ENCODE data around the gene FIBIN. TPM values are rescaled to one million over a fixed set of nuclear protein-coding genes. Genes with fewer than 3 reads are reported as not detected.

The FIBIN gene
- total RNA-seq, 1 donor: 25.9 TPM

DNA sequence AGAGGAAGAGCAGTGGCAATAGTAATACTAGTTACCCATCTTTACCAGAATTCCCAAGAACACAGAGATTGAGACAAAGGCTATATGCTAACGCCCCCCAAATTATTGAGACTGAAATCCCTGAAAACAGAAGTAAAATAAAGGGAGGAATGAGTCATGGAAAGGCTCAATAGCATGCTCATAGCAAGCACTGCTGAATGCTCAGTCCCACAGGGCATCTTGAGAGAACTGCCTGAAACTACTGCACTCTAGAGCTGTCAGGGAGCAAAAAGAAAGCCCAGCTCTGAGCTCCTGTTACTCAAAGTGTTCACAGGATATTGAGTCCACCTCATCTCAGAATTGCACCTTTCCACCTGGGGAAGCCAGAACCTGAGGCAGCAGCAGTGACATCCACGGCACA, 44.1 kb upstream of the FIBIN start:
- no peak overlapping the region for H3K4me3 ChIP-seq (ENCODE audit: low read depth, low read length)
- peak; percentile 32 for DNase-seq (ENCODE audit: low read depth)
- TF ChIP-seq, protein P1, sequence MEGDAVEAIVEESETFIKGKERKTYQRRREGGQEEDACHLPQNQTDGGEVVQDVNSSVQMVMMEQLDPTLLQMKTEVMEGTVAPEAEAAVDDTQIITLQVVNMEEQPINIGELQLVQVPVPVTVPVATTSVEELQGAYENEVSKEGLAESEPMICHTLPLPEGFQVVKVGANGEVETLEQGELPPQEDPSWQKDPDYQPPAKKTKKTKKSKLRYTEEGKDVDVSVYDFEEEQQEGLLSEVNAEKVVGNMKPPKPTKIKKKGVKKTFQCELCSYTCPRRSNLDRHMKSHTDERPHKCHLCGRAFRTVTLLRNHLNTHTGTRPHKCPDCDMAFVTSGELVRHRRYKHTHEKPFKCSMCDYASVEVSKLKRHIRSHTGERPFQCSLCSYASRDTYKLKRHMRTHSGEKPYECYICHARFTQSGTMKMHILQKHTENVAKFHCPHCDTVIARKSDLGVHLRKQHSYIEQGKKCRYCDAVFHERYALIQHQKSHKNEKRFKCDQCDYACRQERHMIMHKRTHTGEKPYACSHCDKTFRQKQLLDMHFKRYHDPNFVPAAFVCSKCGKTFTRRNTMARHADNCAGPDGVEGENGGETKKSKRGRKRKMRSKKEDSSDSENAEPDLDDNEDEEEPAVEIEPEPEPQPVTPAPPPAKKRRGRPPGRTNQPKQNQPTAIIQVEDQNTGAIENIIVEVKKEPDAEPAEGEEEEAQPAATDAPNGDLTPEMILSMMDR (IDR thresholded peaks at IDR 0.05; ENCODE audit: insufficient read depth, low read depth, low read length): no peak

DNA sequence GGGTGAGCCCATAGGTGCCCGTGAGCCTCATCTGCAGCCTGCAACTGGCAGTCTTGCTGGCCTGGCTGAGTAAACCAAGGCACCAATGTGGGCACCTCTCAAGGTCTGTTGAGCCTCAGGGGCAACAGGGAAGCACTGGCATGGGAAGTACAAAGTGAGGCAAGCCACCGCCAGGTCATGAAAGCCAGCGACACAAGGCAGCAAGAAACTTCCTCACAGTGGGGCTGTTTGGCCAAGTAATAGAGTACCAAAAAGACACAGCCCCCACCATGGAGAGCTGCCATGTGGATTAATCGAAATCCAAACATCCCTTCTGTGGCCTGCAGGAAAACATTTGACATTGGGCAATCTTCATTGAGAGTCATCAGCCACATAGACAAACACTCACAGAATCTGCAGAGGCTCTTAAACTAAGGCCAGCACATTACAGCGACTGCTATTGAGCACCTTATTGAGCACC, 43.6 kb upstream of the FIBIN start:
- TF ChIP-seq, protein P1 (IDR thresholded peaks at IDR 0.05; ENCODE audit: insufficient read depth, low read depth, low read length): no peak
- peak; percentile 94 for DNase-seq (ENCODE audit: low read depth)
- H3K4me3 ChIP-seq (ENCODE audit: low read depth, low read length): no peak overlapping the region

DNA sequence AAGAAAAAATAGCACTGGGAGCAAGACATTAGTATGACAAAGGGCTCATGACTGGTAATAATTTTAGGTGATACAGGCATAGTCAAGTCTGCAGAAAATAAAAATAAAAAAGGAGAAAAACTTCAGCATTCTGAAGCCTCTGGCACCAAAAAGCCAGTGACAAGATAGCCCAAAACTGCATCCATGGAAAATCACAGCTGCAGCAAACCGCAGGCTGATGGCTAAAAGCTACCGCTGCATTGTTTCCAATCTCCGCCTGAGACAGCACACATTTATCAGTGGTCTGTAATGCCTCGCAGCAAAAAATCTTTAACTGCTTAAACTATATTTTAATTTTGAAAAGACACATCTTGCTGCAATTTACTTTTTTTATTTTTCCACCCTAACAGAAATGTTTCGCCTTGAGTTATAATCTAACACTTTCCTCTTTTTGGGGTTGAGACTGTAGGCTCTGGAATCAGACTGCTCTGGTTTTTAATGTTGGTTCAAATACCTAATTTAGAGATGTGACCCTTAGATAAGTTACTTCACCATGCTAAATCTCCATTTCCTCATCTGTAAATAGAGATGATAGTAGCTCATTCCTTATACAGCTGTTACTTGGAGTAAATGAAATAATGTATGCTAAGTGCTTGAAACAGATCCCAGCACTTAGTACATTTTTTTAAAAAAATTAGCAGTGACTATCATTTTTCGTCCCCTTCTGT, 42.0 kb upstream of the FIBIN start:
- no peak overlapping the region for H3K4me3 ChIP-seq (ENCODE audit: low read depth, low read length)
- TF ChIP-seq, protein P1 (IDR thresholded peaks at IDR 0.05; ENCODE audit: insufficient read depth, low read depth, low read length): no peak
- DNase-seq (ENCODE audit: low read depth): peak; percentile 59

DNA sequence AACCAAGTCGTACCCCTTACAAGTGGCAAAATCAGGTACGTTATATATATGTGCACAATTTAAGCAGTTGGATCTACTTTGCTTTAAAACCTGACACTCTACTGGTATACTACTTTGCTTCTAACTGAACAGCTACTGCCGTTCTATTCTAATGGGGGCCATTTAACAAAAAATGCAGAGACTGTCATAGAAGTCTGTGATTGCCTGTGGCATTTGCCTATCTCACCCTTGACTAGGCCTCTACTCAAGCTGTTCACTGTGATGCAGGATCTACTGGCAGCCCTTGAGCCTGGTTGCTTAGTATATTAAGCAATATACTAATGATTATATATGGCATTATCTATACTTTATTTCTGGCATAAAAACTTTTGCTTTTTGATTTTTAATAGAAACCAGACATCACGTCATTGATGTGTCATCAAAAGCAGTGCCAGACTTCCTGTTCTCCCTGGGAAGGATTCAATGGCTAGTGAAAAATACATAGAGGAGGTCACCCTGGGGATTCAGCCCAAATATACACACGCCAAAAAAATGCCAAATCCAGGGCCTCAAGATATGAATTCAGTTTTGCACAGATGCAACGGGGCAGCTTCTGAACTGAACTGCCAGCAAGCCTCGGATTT, 40.0 kb upstream of the FIBIN start:
- TF ChIP-seq, protein P1 (IDR thresholded peaks at IDR 0.05; ENCODE audit: insufficient read depth, low read depth, low read length): no peak
- peak; percentile 48 for DNase-seq (ENCODE audit: low read depth)
- no peak overlapping the region for H3K4me3 ChIP-seq (ENCODE audit: low read depth, low read length)

DNA sequence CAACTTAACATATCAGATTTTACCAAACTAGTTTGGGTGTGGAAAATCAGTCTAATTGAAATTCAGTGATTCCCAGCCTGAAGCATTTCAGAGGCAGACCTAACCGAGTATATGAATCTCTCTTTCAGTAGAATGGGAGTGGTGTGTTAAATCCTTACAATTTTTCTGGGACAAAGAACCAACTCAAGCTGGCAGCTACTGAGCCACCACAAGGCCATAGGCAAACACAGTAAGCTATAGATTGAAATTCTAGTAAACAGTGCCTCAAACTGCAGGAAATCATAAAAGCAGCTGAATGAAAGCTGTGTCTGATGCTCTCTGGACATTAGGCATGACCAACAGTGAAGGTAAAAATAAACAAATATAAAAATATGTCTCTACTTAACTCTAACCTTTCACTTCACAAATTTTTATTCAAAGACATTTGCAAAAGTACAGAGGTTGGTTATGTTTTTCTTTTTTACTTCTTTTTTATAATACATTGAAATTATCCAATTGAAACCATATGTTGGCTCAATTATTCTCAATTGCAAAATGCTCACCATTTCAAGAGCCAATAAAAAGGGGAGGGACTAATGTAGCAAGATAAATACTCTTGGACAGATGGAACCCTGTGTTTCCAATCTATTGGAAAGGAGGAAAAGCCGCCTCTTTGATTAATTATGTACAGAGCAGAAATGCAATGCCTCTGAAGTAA, 35.8 kb upstream of the FIBIN start:
- TF ChIP-seq, protein P1 (IDR thresholded peaks at IDR 0.05; ENCODE audit: insufficient read depth, low read depth, low read length): no peak
- DNase-seq (ENCODE audit: low read depth): no peak

DNA sequence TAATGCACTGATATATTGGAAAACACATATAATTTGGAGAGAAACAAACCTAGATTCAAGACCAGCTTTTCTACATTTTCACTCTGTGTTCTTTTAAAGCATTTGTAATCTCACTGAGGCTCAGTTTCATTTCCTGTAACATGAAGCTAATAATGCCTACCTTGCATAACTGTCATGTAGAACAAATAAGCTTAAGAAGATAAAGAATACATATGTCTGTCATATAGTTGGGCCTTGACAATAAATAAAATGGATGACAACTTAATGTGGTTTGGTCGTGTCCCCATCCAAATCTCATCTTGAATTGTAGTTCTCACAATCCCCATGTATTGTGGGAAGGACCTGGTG, 35.2 kb upstream of the FIBIN start:
- H3K4me3 ChIP-seq (ENCODE audit: low read depth, low read length): no peak overlapping the region
- no peak for DNase-seq (ENCODE audit: low read depth)
- TF ChIP-seq, protein P1 (IDR thresholded peaks at IDR 0.05; ENCODE audit: insufficient read depth, low read depth, low read length): no peak

More for the DNA sequence above, 35.8 kb upstream of the FIBIN start:
- no peak overlapping the region for H3K4me3 ChIP-seq (ENCODE audit: low read depth, low read length)

All from fibroblast of villous mesenchyme (primary cell).